Right lobe of liver (tissue), 6 donors: ENCODE results near the gene IRX2. TPM values are rescaled to one million over a fixed set of nuclear protein-coding genes. Genes with fewer than 3 reads are reported as not detected.

Experiments used
- ATAC-seq, 4 donors: fragments of 200-7000 bp; cut with Tn5 transposase; one replicate each; pipeline ENCODE4 v1.9.1; 2020; ENCODE audit warnings: mild to moderate bottlenecking in 4 of 4, moderate library complexity in 4 of 4
- DNase-seq, 3 donors: peaks; one replicate each; pipeline ENCODE4 v3.0.0-alpha.2; 2020
- H3K27ac ChIP-seq, 3 donors: fragments of 200-600 bp; one replicate each; pipeline ENCODE4 v1.8.0; 2022
- H3K27me3 ChIP-seq, 2 donors: fragments of 200-600 bp; one replicate each; pipeline ENCODE4 v1.8.0; 2022
- H3K36me3 ChIP-seq, 4 donors: fragments of 200-600 bp; sonication (generic) in 1 of 4; one replicate each; pipeline versions ENCODE4 v1.5.1 to v1.8.0; 2017 to 2022; ENCODE audit warnings: control low read depth in 1 of 4
- H3K4me1 ChIP-seq, 4 donors: fragments of 200-600 bp; sonication (generic) in 1 of 4; one replicate each; pipeline versions ENCODE4 v1.5.1 to v1.8.0; 2017 to 2022; ENCODE audit warnings: control low read depth in 1 of 4
- H3K4me3 ChIP-seq, 3 donors: fragments of 200-600 bp; one replicate each; pipeline ENCODE4 v1.8.0; 2022
- H3K9me3 ChIP-seq, 4 donors: fragments of 200-600 bp; sonication (generic) in 1 of 4; one replicate each; pipeline versions ENCODE4 v1.5.1 to v1.8.0; 2017 to 2022; ENCODE audit warnings: control low read depth in 1 of 4
- CTCF ChIP-seq, 4 donors: fragments of 200-600 bp in 3 of 4; fragments of 450-650 bp in 1 of 4; IDR thresholded peaks; one replicate each; pipeline versions ENCODE4 v1.5.1 to v1.8.0; 2016 to 2022; ENCODE audit warnings: antibody characterized with exemption in 4 of 4, mild to moderate bottlenecking in 2 of 4
- POLR2A ChIP-seq: fragments of 450-650 bp; IDR thresholded peaks from one replicate; pipeline ENCODE4 v1.6.1; 2017; ENCODE audit warnings: antibody characterized with exemption, mild to moderate bottlenecking
- WGBS: methylation state at CpG from one replicate; pipeline ENCODE4 v1.1.6; 2018; ENCODE audit warnings: low coverage, low lambda C conversion rate; ENCODE audit not compliant: insufficient coverage; ENCODE audit errors: missing lambda C conversion rate; 5-methylcytosine and 5-hydroxymethylcytosine counted together
- intact Hi-C, 2 donors: fragments of 100-400 bp; cut with DNase I; formaldehyde crosslinking; loops; one replicate each; pipeline versions ENCODE4 v1.11.2 to v1.14.1; 2022
- total RNA-seq, 6 experiments: library from RNA; depleted of rRNA in 2 of 6; stranded (reverse); fragments of >200 nt in 2 of 6; fragmentation: NEBNext Ultra II Directional in 3 of 6; extraction: Animal tissue kit (Norgen Biotek cat#: 25700) in 3 of 6; gene quantifications; one replicate each; pipeline versions ENCODE4 v1.1.0 to v1.2.4, GENCODE V29; 2016 to 2023
- donor health status: DM: no; HTN: yes; CAD: no.
- donor health status: DM: no; HTN: no; CAD: no.
- donor health status: DM: no; HTN: no; CAD: no.
- donor health status: DM: no; HTN: yes; CAD: no.
- donor health status: DM: no; HTN: yes; CAD: no.

The IRX2 gene
- total RNA-seq, 6 experiments from 2014 or later, result not detected

- WGBS, result 0% methylated on average over 6 of the region's 58 CpGs
- no peak for DNase-seq
- Histone ChIP-seq H3K9me3 (no peaks in the 10 kb centered on the region), H3K4me1 (peaks cover 0 to 33% (median 0%) of the 10 kb centered on the region in 4 donors), H3K4me3 (peak overlapping the region in 1 of 3 donors; percentile 33), H3K27ac (no peak overlapping the region), H3K36me3 (no peaks in the 10 kb centered on the region), H3K27me3 (peaks cover 21 to 65% of the 10 kb centered on the region in 2 donors)
- intact Hi-C loops, result no loop called here
- TF ChIP-seq POLR2A (no peak), CTCF (IDR thresholded peaks at IDR 0.05) (no peak)
- ATAC-seq, result no peak
Measured at GRCh38 chr5:2752059-2752820, 763 bp upstream of the IRX2 start.

DNA sequence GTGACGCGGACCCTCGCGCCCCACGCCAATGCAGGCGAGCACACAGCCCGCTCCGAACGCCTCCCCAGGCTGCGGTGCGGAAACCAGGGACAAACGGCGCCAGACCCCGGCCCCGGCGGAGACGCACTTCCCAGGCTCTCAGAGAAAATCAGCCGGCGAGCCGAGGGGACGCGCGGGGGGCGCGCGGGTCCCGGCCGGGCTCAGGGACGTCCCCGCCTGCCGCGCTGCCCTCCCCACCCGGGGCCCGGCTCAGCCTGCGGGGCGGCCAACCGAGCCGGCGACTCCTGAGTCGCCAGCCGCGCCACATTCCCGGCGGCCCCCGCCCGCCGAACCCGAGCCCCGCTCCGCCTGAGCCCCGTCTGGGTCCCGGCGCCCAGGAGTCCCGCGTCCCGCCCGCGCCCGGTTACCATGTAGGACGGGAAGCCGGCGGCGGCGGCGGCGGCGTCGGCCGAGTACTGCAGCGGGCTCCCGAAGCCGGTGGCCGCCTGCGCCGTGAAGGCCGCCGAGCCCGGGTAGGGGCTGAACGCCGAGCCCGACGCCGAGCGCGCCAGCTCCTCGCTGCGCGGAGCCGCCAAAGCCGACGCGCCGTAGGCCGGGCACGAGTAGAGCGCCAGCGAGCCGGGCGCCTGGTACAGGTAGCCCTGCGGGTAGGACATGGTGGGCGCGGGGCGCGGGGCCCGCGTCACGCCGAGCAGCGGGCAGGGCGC is 566 bp downstream of the IRX2 start:
- Histone ChIP-seq H3K27me3 (peaks cover 16 to 58% of the 10 kb centered on the region in 2 donors), H3K36me3 (no peaks in the 10 kb centered on the region), H3K4me3 (no peak overlapping the region), H3K9me3 (no peaks in the 10 kb centered on the region), H3K4me1 (peaks cover 0 to 22% (median 0%) of the 10 kb centered on the region in 4 donors), H3K27ac (no peak overlapping the region)
- intact Hi-C loops, result no loop called here
- DNase-seq (no peak), ATAC-seq (peak in 1 of 4 donors; percentile 17)
- WGBS, result 6% methylated on average over 7 of the region's 110 CpGs
- no peak for TF ChIP-seq CTCF (IDR thresholded peaks at IDR 0.05)
- TF ChIP-seq POLR2A, result no peak

GRCh38 chr5:2750026-2750757 is 1.3 kb downstream of the IRX2 start:
- Histone ChIP-seq H3K4me3 (no peak overlapping the region), H3K4me1 (peaks cover 0 to 16% (median 0%) of the 10 kb centered on the region in 4 donors), H3K36me3 (no peaks in the 10 kb centered on the region), H3K9me3 (no peaks in the 10 kb centered on the region), H3K27ac (no peak overlapping the region), H3K27me3 (peaks cover 16 to 53% of the 10 kb centered on the region in 2 donors)
- WGBS, result 9% methylated on average over 13 of the region's 63 CpGs
- DNase-seq, result no peak
- ATAC-seq, result no peak
- TF ChIP-seq CTCF (IDR thresholded peaks at IDR 0.05), result no peak
- TF ChIP-seq POLR2A, result no peak
- intact Hi-C loops, result no loop called here

GRCh38 chr5:2749514-2750025 is 1.9 kb downstream of the IRX2 start:
- peaks cover 0 to 12% (median 0%) of the 10 kb centered on the region in 4 donors for H3K4me1 ChIP-seq
- intact Hi-C loops, result no loop called here
- DNase-seq (no peak), ATAC-seq (no peak)
- H3K9me3 ChIP-seq, result no peaks in the 10 kb centered on the region
- no peaks in the 10 kb centered on the region for H3K36me3 ChIP-seq
- WGBS, result 4% methylated on average over 25 of the region's 45 CpGs
- TF ChIP-seq CTCF (IDR thresholded peaks at IDR 0.05), result no peak
- TF ChIP-seq POLR2A, result no peak
- H3K4me3 ChIP-seq, result no peak overlapping the region
- H3K27ac ChIP-seq, result no peak overlapping the region
- H3K27me3 ChIP-seq, result peaks cover 16 to 53% of the 10 kb centered on the region in 2 donors
